Activated CD4-positive, CD25-positive, alpha-beta regulatory T cell treated with anti-CD3 and anti-CD28 coated beads, Interleukin-2, amount 50 U/mL, for 16 hours (primary cell): ENCODE measurements around the gene NFKB1.
"Not testable (repeated sequence)": the region's sequence is repeated elsewhere in the genome, so short reads cannot be mapped to it uniquely, and the experiment has no call there.

Experiments used
- DNase-seq: peaks from one replicate; pipeline ENCODE4 v3.0.0-alpha.2; 2020; ENCODE audit warnings: low read depth, low spot score

The NFKB1 gene

GRCh38 chr4:102598762-102599374, 97.7 kb downstream of the NFKB1 start:
- no peak for DNase-seq

- no peak for DNase-seq
Observed at GRCh38 chr4:102599455-102599854, 98.3 kb downstream of the NFKB1 start.

GRCh38 chr4:102599886-102600285, 98.7 kb downstream of the NFKB1 start:
- DNase-seq: no peak

- DNase-seq: no peak
Observed at GRCh38 chr4:102600689-102601088, 99.5 kb downstream of the NFKB1 start.

GRCh38 chr4:102601586-102602227, 100.5 kb downstream of the NFKB1 start:
- no peak for DNase-seq

GRCh38 chr4:102604222-102604940, 103.2 kb downstream of the NFKB1 start:
- no peak for DNase-seq

- DNase-seq: no peak
Observed at GRCh38 chr4:102606261-102606660, 105.1 kb downstream of the NFKB1 start.

GRCh38 chr4:102606846-102607450, 105.8 kb downstream of the NFKB1 start:
- DNase-seq: no peak

- DNase-seq: no peak
Observed at GRCh38 chr4:102608190-102608589, 107.0 kb downstream of the NFKB1 start.

GRCh38 chr4:102610007-102610406, 108.8 kb downstream of the NFKB1 start:
- no peak for DNase-seq

- DNase-seq: no peak
Observed at GRCh38 chr4:102610476-102610875, 109.3 kb downstream of the NFKB1 start.

GRCh38 chr4:102612210-102612609, 111.1 kb downstream of the NFKB1 start:
- DNase-seq: no peak

GRCh38 chr4:102612824-102613366, 111.7 kb downstream of the NFKB1 start:
- no peak for DNase-seq

- DNase-seq: no peak
Observed at GRCh38 chr4:102614801-102615200, 113.6 kb downstream of the NFKB1 start.

GRCh38 chr4:102616636-102617035, 115.5 kb downstream of the NFKB1 start:
- DNase-seq: no peak

- DNase-seq: not testable (repeated sequence)
Observed at GRCh38 chr4:102619021-102619420, 117.9 kb downstream of the NFKB1 start.

GRCh38 chr4:102619776-102620631, 118.8 kb downstream of the NFKB1 start:
- not testable (repeated sequence) for DNase-seq

GRCh38 chr4:102620697-102621497, 119.7 kb downstream of the NFKB1 start:
- DNase-seq: no peak

- DNase-seq: no peak
Observed at GRCh38 chr4:102623622-102624021, 122.5 kb downstream of the NFKB1 start.

- no peak for DNase-seq
Observed at GRCh38 chr4:102624505-102624904, 123.3 kb downstream of the NFKB1 start.
